ENCODE results near the gene APCDD1. TPM values are rescaled to one million over a fixed set of nuclear protein-coding genes. Genes with fewer than 3 reads are reported as not detected.

The APCDD1 gene
- total RNA-seq, 1 experiment from 2014 or later: not detected

- no TSS peak for BruUV-seq (replicated peaks)
- DNase-seq: no peak
- intact Hi-C loops (cut with micrococcal nuclease; ENCODE audit: unreplicated experiment): no loop called here
- no peak overlapping the region for H3K27ac Mint-ChIP-seq (ENCODE audit: unreplicated experiment)
- CTCF ChIA-PET: no interaction called here
- peaks cover 80% of the 10 kb centered on the region for H3K27me3 Mint-ChIP-seq (ENCODE audit: unreplicated experiment)
- TF ChIP-seq, protein P1, sequence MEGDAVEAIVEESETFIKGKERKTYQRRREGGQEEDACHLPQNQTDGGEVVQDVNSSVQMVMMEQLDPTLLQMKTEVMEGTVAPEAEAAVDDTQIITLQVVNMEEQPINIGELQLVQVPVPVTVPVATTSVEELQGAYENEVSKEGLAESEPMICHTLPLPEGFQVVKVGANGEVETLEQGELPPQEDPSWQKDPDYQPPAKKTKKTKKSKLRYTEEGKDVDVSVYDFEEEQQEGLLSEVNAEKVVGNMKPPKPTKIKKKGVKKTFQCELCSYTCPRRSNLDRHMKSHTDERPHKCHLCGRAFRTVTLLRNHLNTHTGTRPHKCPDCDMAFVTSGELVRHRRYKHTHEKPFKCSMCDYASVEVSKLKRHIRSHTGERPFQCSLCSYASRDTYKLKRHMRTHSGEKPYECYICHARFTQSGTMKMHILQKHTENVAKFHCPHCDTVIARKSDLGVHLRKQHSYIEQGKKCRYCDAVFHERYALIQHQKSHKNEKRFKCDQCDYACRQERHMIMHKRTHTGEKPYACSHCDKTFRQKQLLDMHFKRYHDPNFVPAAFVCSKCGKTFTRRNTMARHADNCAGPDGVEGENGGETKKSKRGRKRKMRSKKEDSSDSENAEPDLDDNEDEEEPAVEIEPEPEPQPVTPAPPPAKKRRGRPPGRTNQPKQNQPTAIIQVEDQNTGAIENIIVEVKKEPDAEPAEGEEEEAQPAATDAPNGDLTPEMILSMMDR (IDR thresholded peaks at IDR 0.05; ENCODE audit: unreplicated experiment): no peak
- H3K36me3 Mint-ChIP-seq (ENCODE audit: insufficient read depth, unreplicated experiment): no peaks in the 10 kb centered on the region
- H3K9me3 Mint-ChIP-seq (ENCODE audit: low read depth, unreplicated experiment): no peaks in the 10 kb centered on the region
- H3K4me3 Mint-ChIP-seq (ENCODE audit: low read depth, unreplicated experiment): no peak overlapping the region
- no peaks in the 10 kb centered on the region for H3K4me1 Mint-ChIP-seq (ENCODE audit: low read depth, unreplicated experiment)
Measured at GRCh38 chr18:10465174-10465939, 10.9 kb downstream of the APCDD1 start.

GRCh38 chr18:10470429-10470828 lies 16.0 kb downstream of the APCDD1 start:
- intact Hi-C loops (cut with micrococcal nuclease; ENCODE audit: unreplicated experiment): no loop called here
- H3K27me3 Mint-ChIP-seq (ENCODE audit: unreplicated experiment): peaks cover 74% of the 10 kb centered on the region
- no peak overlapping the region for H3K4me3 Mint-ChIP-seq (ENCODE audit: low read depth, unreplicated experiment)
- H3K36me3 Mint-ChIP-seq (ENCODE audit: insufficient read depth, unreplicated experiment): no peaks in the 10 kb centered on the region
- H3K4me1 Mint-ChIP-seq (ENCODE audit: low read depth, unreplicated experiment): no peaks in the 10 kb centered on the region
- TF ChIP-seq, protein P1 (IDR thresholded peaks at IDR 0.05; ENCODE audit: unreplicated experiment): no peak
- H3K27ac Mint-ChIP-seq (ENCODE audit: unreplicated experiment): no peak overlapping the region
- CTCF ChIA-PET: no interaction called here
- DNase-seq: no peak
- H3K9me3 Mint-ChIP-seq (ENCODE audit: low read depth, unreplicated experiment): no peaks in the 10 kb centered on the region
- no TSS peak for BruUV-seq (replicated peaks)

GRCh38 chr18:10471574-10471973 lies 17.1 kb downstream of the APCDD1 start:
- Mint-ChIP-seq H3K27ac (ENCODE audit: unreplicated experiment) (no peak overlapping the region), H3K27me3 (ENCODE audit: unreplicated experiment) (peaks cover 74% of the 10 kb centered on the region), H3K4me3 (ENCODE audit: low read depth, unreplicated experiment) (no peak overlapping the region), H3K4me1 (ENCODE audit: low read depth, unreplicated experiment) (no peaks in the 10 kb centered on the region), H3K9me3 (ENCODE audit: low read depth, unreplicated experiment) (no peaks in the 10 kb centered on the region), H3K36me3 (ENCODE audit: insufficient read depth, unreplicated experiment) (no peaks in the 10 kb centered on the region)
- intact Hi-C loops (cut with micrococcal nuclease; ENCODE audit: unreplicated experiment): no loop called here
- TF ChIP-seq, protein P1 (IDR thresholded peaks at IDR 0.05; ENCODE audit: unreplicated experiment): no peak
- CTCF ChIA-PET: interaction anchor here (0.6 to 1.2 kb wide), 2 partner anchors 11 to 1818 kb away, joined by 4 read pairs; no protein-coding TSS in a partner anchor
- no peak for DNase-seq
- no TSS peak for BruUV-seq (replicated peaks)

DNA sequence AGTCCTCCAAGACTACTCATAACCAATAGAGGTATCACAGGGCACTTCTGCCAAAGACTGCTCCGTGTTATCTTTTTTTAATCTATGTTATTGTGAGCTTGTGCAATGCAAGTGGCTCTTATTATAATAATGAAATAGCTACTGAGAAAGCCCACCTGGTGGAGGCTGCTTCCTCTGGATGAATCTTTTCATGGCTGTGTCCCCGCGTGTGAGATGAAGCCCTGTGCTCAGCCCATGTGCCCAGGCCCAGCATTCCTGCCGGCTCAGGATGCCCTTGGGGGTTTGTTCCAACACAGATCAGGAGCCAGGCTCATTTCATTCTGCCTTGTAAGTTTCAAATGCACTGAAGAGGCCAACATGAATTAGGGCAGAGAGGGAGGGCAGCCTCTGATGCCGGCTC lies 18.7 kb downstream of the APCDD1 start:
- no peak for DNase-seq
- no peaks in the 10 kb centered on the region for H3K36me3 Mint-ChIP-seq (ENCODE audit: insufficient read depth, unreplicated experiment)
- CTCF ChIA-PET: no interaction called here
- BruUV-seq (replicated peaks): no TSS peak
- H3K4me3 Mint-ChIP-seq (ENCODE audit: low read depth, unreplicated experiment): no peak overlapping the region
- intact Hi-C loops (cut with micrococcal nuclease; ENCODE audit: unreplicated experiment): no loop called here
- H3K9me3 Mint-ChIP-seq (ENCODE audit: low read depth, unreplicated experiment): no peaks in the 10 kb centered on the region
- peaks cover 80% of the 10 kb centered on the region for H3K27me3 Mint-ChIP-seq (ENCODE audit: unreplicated experiment)
- H3K4me1 Mint-ChIP-seq (ENCODE audit: low read depth, unreplicated experiment): no peaks in the 10 kb centered on the region
- no peak overlapping the region for H3K27ac Mint-ChIP-seq (ENCODE audit: unreplicated experiment)
- TF ChIP-seq, protein P1 (IDR thresholded peaks at IDR 0.05; ENCODE audit: unreplicated experiment): no peak
